Glutamatergic neuron (in vitro differentiated cells): Measurements from ENCODE around the gene CDK15. TPM values are rescaled to one million over a fixed set of nuclear protein-coding genes. Genes with fewer than 3 reads are reported as not detected.
"Not testable (repeated sequence)": the region's sequence is repeated elsewhere in the genome, so short reads cannot be mapped to it uniquely, and the experiment has no call there.

Experiments used
- DNase-seq: peaks from one replicate; pipeline ENCODE4 v3.0.0; 2022
- H3K27ac Mint-ChIP-seq: one replicate; pipeline ENCODE4 v1.8.0; 2020; ENCODE audit warnings: mild to moderate bottlenecking, mixed read lengths, inconsistent platforms; ENCODE audit not compliant: unreplicated experiment
- H3K27me3 Mint-ChIP-seq: one replicate; pipeline ENCODE4 v1.8.0; 2020; ENCODE audit warnings: mild to moderate bottlenecking, moderate library complexity, mixed read lengths, inconsistent platforms; ENCODE audit not compliant: unreplicated experiment
- H3K36me3 Mint-ChIP-seq: one replicate; pipeline ENCODE4 v1.8.0; 2020; ENCODE audit warnings: mild to moderate bottlenecking, mixed read lengths, inconsistent platforms; ENCODE audit not compliant: unreplicated experiment
- H3K4me1 Mint-ChIP-seq: one replicate; pipeline ENCODE4 v1.8.0; 2020; ENCODE audit warnings: mild to moderate bottlenecking, low read depth, mixed read lengths, inconsistent platforms; ENCODE audit not compliant: unreplicated experiment
- H3K4me3 Mint-ChIP-seq: one replicate; pipeline ENCODE4 v1.8.0; 2020; ENCODE audit warnings: mild to moderate bottlenecking, mixed read lengths, inconsistent platforms; ENCODE audit not compliant: unreplicated experiment
- H3K9me3 Mint-ChIP-seq: one replicate; pipeline ENCODE4 v1.8.0; 2020; ENCODE audit warnings: mild to moderate bottlenecking, moderate library complexity, mixed read lengths, inconsistent platforms; ENCODE audit not compliant: unreplicated experiment
- CTCF ChIP-seq: fragments of 200-600 bp; sonication (generic); IDR thresholded peaks from one replicate; pipeline ENCODE4 v1.5.0; 2021; ENCODE audit not compliant: partially characterized antibody, unreplicated experiment
- long read RNA-seq: library from polyadenylated mRNA; unstranded; transcript quantifications from one replicate; pipeline ENCODE4 v2.0.0, GENCODE V29; 2020; ENCODE audit not compliant: unreplicated experiment
- total RNA-seq: library from RNA; stranded (reverse); fragmentation: NEBNext Ultra II Directional; extraction: Animal tissue kit (Norgen Biotek cat#: 25700); gene quantifications from one replicate; pipeline ENCODE4 v1.2.1, GENCODE V29; 2021; ENCODE audit not compliant: unreplicated experiment

Gene CDK15
- 0.61 TPM for total RNA-seq
- long read RNA-seq, partial matches to known transcripts: 0 of 1 reads
- long read RNA-seq, other reads (novel, unspliced or antisense): 1 of 1 reads

GRCh38 chr2:201806442-201807170 is at the start of gene CDK15:
Gene CDK15, plus strand, starts transcription at chr2:201806537. Its CDS starts 128 bp downstream, at chr2:201806665.
- H3K9me3 Mint-ChIP-seq: peaks cover 4% of the 10 kb centered on the region
- no peak for TF ChIP-seq CTCF
- DNase-seq: peak; percentile 60

GRCh38 chr2:201758234-201758633 is 48.1 kb upstream of the CDK15 start:
- DNase-seq: no peak
- Mint-ChIP-seq H3K4me3 (no peak overlapping the region), H3K27me3 (no peaks in the 10 kb centered on the region), H3K9me3 (no peaks in the 10 kb centered on the region), H3K27ac (no peak overlapping the region), H3K4me1 (peaks cover 24% of the 10 kb centered on the region), H3K36me3 (no peaks in the 10 kb centered on the region)
- no peak for TF ChIP-seq CTCF

More at GRCh38 chr2:201806442-201807170, at the start of gene CDK15:
- Mint-ChIP-seq H3K4me1 (peaks cover 17% of the 10 kb centered on the region), H3K27me3 (peaks cover 2% of the 10 kb centered on the region), H3K36me3 (no peaks in the 10 kb centered on the region), H3K27ac (peak within 1 kb of the TSS; percentile 77), H3K4me3 (peak within 1 kb of the TSS; percentile 31)

- H3K9me3 Mint-ChIP-seq: no peaks in the 10 kb centered on the region
- no peaks in the 10 kb centered on the region for H3K36me3 Mint-ChIP-seq
- DNase-seq: no peak
- no peaks in the 10 kb centered on the region for H3K27me3 Mint-ChIP-seq
- peaks cover 24% of the 10 kb centered on the region for H3K4me1 Mint-ChIP-seq
- H3K27ac Mint-ChIP-seq: peak overlapping the region; percentile 65
- TF ChIP-seq CTCF: no peak
- H3K4me3 Mint-ChIP-seq: no peak overlapping the region
These were observed 47.5 kb upstream of the CDK15 start for GRCh38 chr2:201758873-201759272.

- Mint-ChIP-seq H3K36me3 (no peaks in the 10 kb centered on the region), H3K4me1 (peaks cover 19% of the 10 kb centered on the region), H3K9me3 (no peaks in the 10 kb centered on the region), H3K27me3 (no peaks in the 10 kb centered on the region), H3K27ac (no peak overlapping the region), H3K4me3 (no peak overlapping the region)
- TF ChIP-seq CTCF: no peak
- no peak for DNase-seq
These were observed 46.8 kb upstream of the CDK15 start for GRCh38 chr2:201759567-201759966.

GRCh38 chr2:201761101-201761500 is 45.2 kb upstream of the CDK15 start:
- Mint-ChIP-seq H3K4me1 (peaks cover 17% of the 10 kb centered on the region), H3K36me3 (no peaks in the 10 kb centered on the region), H3K4me3 (no peak overlapping the region), H3K27me3 (no peaks in the 10 kb centered on the region), H3K9me3 (no peaks in the 10 kb centered on the region), H3K27ac (no peak overlapping the region)
- no peak for DNase-seq
- TF ChIP-seq CTCF: no peak

GRCh38 chr2:201764469-201764868 is 41.9 kb upstream of the CDK15 start:
- H3K4me1 Mint-ChIP-seq, H3K36me3 Mint-ChIP-seq, H3K27ac Mint-ChIP-seq, DNase-seq, H3K4me3 Mint-ChIP-seq, H3K9me3 Mint-ChIP-seq, H3K27me3 Mint-ChIP-seq: not testable (repeated sequence)
